ENCODE results near the gene KIF12. TPM values are rescaled to one million over a fixed set of nuclear protein-coding genes. Genes with fewer than 3 reads are reported as not detected.
A peak's percentile ranks its signal among the peaks of the same experiment; 100 is the strongest.

Gene KIF12
- total and polyA plus RNA-seq, 4 donors = 0.47 to 6.7 (median 4.8) TPM

DNA sequence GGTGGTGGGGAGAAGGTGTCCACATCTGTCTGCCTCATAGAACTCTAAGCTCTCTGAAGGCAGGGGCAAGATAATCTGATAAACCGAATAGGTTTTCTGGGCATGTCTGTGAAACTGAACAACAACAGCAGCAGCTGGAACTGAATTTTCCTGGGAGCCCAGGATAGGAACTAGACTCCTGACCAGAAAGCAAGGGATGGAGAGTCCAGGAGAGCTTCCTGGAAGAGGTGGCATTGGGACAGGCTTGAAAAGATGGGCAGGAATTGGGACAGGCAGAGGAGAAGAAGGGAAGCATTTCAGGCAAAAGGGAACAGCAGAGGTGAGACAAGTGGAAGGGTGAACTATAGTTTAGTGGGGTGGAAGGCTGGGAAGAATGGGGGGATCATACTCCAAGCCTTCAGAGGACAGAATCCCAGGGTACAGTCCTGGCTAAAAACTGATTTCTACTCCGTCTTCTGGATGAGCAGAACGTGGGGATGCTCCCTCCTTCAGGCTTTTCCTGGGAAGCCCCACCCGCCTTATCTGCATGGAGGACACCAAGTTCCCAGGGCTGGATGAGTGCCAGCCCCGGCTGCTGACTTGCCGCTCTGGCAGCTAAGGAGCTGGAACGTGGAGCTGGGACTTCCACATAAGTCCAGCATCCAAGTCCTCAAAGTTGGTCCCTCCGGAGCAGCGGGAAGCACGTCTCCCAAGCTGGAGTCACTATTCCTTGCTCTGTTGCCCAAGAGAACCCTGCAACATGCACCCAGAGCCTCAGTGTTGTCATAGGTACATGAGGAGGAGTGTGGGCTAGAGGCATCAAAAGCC lies 13.9 kb upstream of the KIF12 start:
- no peaks in the 10 kb centered on the region for H3K27me3 ChIP-seq (ENCODE audit: control insufficient read depth in 3 of 3, insufficient read depth in 3 of 3, low read length in 2 of 3)
- DNase-seq = peak; percentile 73 to 88 (median 75)
- WGBS, 2 donors = 41 to 68% methylated on average over 10 of the region's 10 CpGs
- no peaks in the 10 kb centered on the region for H3K9me3 ChIP-seq (ENCODE audit: control insufficient read depth in 4 of 4, insufficient read depth in 3 of 4, low read length in 3 of 4)
- ATAC-seq (ENCODE audit: insufficient read depth, low FRiP score) = no peak
- no peaks in the 10 kb centered on the region for H3K36me3 ChIP-seq (ENCODE audit: control insufficient read depth in 4 of 4, insufficient read depth in 4 of 4, low read length in 4 of 4)
- H3K27ac ChIP-seq (ENCODE audit: low read depth in 1 of 2, low read length in 1 of 2) = no peak overlapping the region
- TF ChIP-seq, protein P1, sequence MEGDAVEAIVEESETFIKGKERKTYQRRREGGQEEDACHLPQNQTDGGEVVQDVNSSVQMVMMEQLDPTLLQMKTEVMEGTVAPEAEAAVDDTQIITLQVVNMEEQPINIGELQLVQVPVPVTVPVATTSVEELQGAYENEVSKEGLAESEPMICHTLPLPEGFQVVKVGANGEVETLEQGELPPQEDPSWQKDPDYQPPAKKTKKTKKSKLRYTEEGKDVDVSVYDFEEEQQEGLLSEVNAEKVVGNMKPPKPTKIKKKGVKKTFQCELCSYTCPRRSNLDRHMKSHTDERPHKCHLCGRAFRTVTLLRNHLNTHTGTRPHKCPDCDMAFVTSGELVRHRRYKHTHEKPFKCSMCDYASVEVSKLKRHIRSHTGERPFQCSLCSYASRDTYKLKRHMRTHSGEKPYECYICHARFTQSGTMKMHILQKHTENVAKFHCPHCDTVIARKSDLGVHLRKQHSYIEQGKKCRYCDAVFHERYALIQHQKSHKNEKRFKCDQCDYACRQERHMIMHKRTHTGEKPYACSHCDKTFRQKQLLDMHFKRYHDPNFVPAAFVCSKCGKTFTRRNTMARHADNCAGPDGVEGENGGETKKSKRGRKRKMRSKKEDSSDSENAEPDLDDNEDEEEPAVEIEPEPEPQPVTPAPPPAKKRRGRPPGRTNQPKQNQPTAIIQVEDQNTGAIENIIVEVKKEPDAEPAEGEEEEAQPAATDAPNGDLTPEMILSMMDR (IDR thresholded peaks at IDR 0.05; ENCODE audit: control extremely low read depth, extremely low read depth) = no peak
- H3K9ac ChIP-seq (ENCODE audit: insufficient read depth in 1 of 2, low read length in 2 of 2) = no peak overlapping the region
- H3K4me3 ChIP-seq = no peak overlapping the region
- peaks cover 0 to 24% (median 5%) of the 10 kb centered on the region in 5 donors for H3K4me1 ChIP-seq (ENCODE audit: control insufficient read depth in 5 of 5, insufficient read depth in 5 of 5, low read length in 5 of 5)

DNA sequence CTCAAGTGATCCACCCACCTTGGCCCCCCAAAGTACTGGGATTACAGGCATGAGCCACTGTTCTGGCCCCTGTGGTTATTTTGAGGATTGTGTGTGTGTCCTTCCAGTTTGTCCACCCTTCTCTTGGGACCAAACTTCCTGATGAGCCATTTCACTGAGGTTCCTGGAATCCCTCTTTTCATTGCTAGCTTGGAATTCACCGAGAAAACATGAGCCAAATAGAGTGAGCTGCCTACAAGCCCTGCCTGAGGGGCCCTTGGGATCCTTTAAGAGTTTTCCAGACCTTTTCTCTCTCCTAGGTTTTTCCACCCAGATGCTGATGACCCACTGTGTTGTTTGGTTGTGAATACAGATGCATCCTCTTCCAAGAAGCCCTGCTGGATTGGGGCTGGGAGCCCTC lies 13.2 kb upstream of the KIF12 start:
- 65 to 83% methylated on average over 1 of the region's 1 CpG for WGBS, 2 donors
- H3K9ac ChIP-seq (ENCODE audit: insufficient read depth in 1 of 2, low read length in 2 of 2) = no peak overlapping the region
- no peaks in the 10 kb centered on the region for H3K36me3 ChIP-seq (ENCODE audit: control insufficient read depth in 4 of 4, insufficient read depth in 4 of 4, low read length in 4 of 4)
- H3K27me3 ChIP-seq (ENCODE audit: control insufficient read depth in 3 of 3, insufficient read depth in 3 of 3, low read length in 2 of 3) = no peaks in the 10 kb centered on the region
- peaks cover 0 to 21% (median 5%) of the 10 kb centered on the region in 5 donors for H3K4me1 ChIP-seq (ENCODE audit: control insufficient read depth in 5 of 5, insufficient read depth in 5 of 5, low read length in 5 of 5)
- no peaks in the 10 kb centered on the region for H3K9me3 ChIP-seq (ENCODE audit: control insufficient read depth in 4 of 4, insufficient read depth in 3 of 4, low read length in 3 of 4)
- no peak overlapping the region for H3K4me3 ChIP-seq
- ATAC-seq (ENCODE audit: insufficient read depth, low FRiP score) (no peak), DNase-seq (no peak)
- TF ChIP-seq, protein P1 (IDR thresholded peaks at IDR 0.05; ENCODE audit: control extremely low read depth, extremely low read depth) = no peak
- H3K27ac ChIP-seq (ENCODE audit: low read depth in 1 of 2, low read length in 1 of 2) = no peak overlapping the region

DNA sequence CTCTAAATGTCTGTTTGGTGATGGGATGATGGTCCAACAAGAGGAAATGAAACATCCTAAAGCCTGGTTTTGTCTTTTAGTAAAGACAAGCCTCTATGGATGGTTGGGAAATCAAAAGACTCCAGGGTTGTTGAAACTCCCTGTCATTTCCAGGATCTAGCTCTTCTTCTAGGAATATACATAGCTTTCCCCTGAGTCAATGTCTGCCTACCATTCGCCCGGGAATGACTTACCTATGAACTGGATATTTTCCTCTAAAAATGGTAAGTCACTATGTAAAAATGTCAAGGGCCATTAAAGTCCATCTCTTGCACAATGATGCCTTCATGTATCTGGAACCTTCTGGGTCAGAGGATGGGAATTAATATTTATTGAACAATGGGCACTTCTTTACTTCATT lies 11.1 kb upstream of the KIF12 start:
- no peaks in the 10 kb centered on the region for H3K9me3 ChIP-seq (ENCODE audit: control insufficient read depth in 4 of 4, insufficient read depth in 3 of 4, low read length in 3 of 4)
- peaks cover 0 to 2% (median 0%) of the 10 kb centered on the region in 3 donors for H3K27me3 ChIP-seq (ENCODE audit: control insufficient read depth in 3 of 3, insufficient read depth in 3 of 3, low read length in 2 of 3)
- TF ChIP-seq, protein P1 (IDR thresholded peaks at IDR 0.05; ENCODE audit: control extremely low read depth, extremely low read depth) = no peak
- DNase-seq (no peak), ATAC-seq (ENCODE audit: insufficient read depth, low FRiP score) (peak; percentile 32)
- no peak overlapping the region for H3K27ac ChIP-seq (ENCODE audit: low read depth in 1 of 2, low read length in 1 of 2)
- H3K36me3 ChIP-seq (ENCODE audit: control insufficient read depth in 4 of 4, insufficient read depth in 4 of 4, low read length in 4 of 4) = no peaks in the 10 kb centered on the region
- no peak overlapping the region for H3K4me3 ChIP-seq
- peaks cover 0 to 13% (median 5%) of the 10 kb centered on the region in 5 donors for H3K4me1 ChIP-seq (ENCODE audit: control insufficient read depth in 5 of 5, insufficient read depth in 5 of 5, low read length in 5 of 5)
- no peak overlapping the region for H3K9ac ChIP-seq (ENCODE audit: insufficient read depth in 1 of 2, low read length in 2 of 2)
- 70 to 82% methylated on average over 2 of the region's 2 CpGs for WGBS, 2 donors
